Measurements from ENCODE around the gene GNG12. TPM values are rescaled to one million over a fixed set of nuclear protein-coding genes. Genes with fewer than 3 reads are reported as not detected.

Gene GNG12
- total and polyA plus RNA-seq, 8 donors, result 7.3 to 39.8 (median 21.1) TPM

DNA sequence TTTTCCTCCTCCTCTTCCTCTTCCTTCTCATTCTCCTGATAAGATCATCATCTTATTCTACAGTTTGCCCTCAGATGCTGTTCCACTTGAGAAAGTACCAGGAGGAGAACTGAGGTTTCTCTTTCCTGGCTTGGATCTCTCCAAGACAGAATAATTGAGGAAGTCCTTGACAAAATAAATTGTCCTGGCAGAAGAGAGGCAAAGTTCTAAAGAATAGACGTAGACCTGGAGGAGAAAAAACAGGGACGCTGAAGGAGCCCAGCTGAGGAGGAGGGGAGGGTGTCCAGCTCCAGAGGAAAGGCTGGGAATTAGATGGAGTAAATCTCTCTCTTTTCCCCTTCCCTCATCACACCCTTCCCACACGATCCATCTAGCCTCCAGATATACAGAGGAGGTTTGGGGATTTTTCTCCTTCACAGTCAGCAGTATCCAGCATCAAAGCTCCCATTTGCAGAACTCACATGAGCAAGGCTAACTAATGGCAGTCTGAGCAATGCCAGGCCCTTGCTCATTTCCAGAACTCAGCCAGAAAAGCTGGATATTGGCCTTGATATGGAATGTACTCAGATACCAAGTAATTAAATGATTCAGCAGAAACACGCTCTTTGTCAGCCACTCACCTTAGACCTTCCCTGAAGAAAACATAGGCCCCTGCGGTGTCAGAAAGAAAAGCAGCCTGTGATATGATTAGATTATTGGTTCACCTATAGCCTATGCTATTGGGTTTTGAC lies 5.1 kb upstream of the GNG12 start:
- FAIRE-seq (no peak), ATAC-seq (peak; percentile 52 to 77 (median 62)), DNase-seq (no peak)
- no peaks in the 10 kb centered on the region for H3K36me3 ChIP-seq
- H3K4me1 ChIP-seq, result peaks cover 3 to 18% (median 5%) of the 10 kb centered on the region in 3 donors
- H3K27me3 ChIP-seq, result no peaks in the 10 kb centered on the region
- TF ChIP-seq, protein P1, sequence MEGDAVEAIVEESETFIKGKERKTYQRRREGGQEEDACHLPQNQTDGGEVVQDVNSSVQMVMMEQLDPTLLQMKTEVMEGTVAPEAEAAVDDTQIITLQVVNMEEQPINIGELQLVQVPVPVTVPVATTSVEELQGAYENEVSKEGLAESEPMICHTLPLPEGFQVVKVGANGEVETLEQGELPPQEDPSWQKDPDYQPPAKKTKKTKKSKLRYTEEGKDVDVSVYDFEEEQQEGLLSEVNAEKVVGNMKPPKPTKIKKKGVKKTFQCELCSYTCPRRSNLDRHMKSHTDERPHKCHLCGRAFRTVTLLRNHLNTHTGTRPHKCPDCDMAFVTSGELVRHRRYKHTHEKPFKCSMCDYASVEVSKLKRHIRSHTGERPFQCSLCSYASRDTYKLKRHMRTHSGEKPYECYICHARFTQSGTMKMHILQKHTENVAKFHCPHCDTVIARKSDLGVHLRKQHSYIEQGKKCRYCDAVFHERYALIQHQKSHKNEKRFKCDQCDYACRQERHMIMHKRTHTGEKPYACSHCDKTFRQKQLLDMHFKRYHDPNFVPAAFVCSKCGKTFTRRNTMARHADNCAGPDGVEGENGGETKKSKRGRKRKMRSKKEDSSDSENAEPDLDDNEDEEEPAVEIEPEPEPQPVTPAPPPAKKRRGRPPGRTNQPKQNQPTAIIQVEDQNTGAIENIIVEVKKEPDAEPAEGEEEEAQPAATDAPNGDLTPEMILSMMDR (IDR thresholded peaks at IDR 0.05), result no peak
- peak overlapping the region in 3 of 4 donors; percentile 16 to 51 (median 44) for H3K27ac ChIP-seq
- intact Hi-C loops (cut with DNase I), result no loop called here
- H3K9me3 ChIP-seq, result no peaks in the 10 kb centered on the region
- H3K4me3 ChIP-seq, result no peak overlapping the region
- WGBS, 2 donors, result 31 to 41% methylated on average over 5 of the region's 5 CpGs

DNA sequence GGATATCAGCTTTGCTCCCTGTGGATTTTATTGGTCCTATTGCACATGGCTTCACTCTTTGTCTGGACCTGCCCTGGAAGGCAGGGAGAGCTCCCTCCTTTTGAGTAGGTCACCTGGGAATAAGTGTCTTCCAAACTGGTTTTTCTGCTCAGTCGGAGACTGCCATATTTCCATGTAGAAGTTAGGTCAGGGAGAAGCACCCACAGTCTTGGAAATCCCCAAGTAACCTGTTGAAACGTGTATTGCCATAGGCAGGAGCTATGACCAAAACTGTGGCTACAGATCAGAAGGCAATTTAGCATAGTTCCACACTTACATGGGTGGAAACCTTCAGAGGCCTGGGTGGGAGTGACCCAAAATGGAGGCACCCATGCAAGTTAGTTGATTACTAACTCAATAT lies 3.5 kb upstream of the GNG12 start:
- TF ChIP-seq, protein P1 (IDR thresholded peaks at IDR 0.05), result no peak
- DNase-seq (no peak), FAIRE-seq (no peak), ATAC-seq (no peak)
- Histone ChIP-seq H3K4me3 (no peak overlapping the region), H3K27ac (no peak overlapping the region), H3K36me3 (no peaks in the 10 kb centered on the region), H3K27me3 (no peaks in the 10 kb centered on the region), H3K4me1 (peaks cover 3 to 18% (median 5%) of the 10 kb centered on the region in 3 donors), H3K9me3 (no peaks in the 10 kb centered on the region)
- WGBS, 2 donors, result 64 to 67% methylated on average over 2 of the region's 2 CpGs
- intact Hi-C loops (cut with DNase I), result no loop called here

DNA sequence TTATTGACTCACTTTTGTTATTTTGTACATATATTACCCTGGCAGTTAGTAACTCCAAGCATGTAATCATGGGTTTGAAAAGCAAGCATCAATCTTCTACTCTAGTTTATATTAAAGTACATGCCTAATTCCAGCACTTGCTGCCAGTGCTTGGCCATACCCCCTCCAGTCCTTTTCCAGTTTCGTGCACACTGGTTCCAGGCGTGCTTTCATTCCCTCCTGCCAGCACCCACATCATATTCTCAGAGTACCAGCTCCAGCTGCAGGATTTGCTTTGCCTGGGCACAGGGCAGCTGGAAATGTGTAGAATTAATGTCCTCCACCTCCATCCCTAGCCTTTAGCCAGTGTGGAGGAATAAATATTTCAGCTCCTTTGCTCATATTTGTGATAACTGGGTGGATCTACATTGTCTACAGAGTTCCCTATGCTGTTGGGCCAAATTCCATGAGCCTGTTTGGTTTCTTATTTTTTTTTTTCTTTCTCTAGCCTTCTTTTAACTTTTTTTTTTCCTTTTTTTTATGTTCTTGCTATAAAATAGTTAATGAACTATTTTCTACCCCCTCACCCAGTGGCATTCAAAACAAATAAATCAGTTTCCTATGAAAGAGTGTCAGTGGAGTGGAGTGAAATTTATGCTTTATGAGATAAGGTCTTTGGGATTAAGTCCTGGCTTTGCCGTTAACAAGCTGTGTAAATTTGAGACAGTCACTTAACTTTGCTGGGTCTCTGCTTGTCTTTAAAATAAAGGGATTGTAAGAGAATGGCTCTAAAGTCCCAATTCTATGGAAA lies 2.6 kb upstream of the GNG12 start:
- TF ChIP-seq, protein P1 (IDR thresholded peaks at IDR 0.05), result no peak
- 52 to 53% methylated on average over 3 of the region's 3 CpGs for WGBS, 2 donors

DNA sequence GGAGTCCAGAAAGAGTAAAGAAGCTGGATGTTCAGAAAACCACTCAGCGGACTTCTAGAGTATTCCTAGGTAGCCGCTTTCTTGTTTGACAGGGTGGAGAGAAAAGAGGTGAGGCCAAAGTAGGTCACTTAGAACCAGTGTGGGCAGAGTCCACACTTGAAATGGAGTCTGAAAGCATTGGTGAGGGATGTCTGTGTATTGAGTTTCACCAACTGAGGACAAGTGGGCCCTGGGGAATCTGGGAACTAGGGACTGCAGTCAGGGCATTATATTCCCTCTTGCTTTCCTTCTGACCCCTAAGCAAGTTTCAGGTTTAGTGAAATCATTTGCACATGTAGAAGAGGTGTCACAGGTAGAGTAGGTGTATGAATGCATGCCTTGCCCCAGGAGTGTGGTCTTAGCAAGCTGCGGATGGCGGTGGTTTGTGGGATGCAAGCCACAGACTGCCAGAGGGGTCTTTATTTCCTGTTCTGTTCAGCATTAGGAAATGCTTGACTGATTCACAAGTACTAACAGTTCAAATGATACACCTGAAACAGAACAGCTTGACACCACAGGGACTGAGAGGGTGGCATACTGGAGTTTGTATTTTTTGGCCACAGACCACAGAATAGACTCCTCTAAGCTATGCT lies 1.1 kb upstream of the GNG12 start:
- TF ChIP-seq, protein P1 (IDR thresholded peaks at IDR 0.05), result no peak
- Histone ChIP-seq H3K4me1 (peaks cover 3 to 31% (median 16%) of the 10 kb centered on the region in 3 donors), H3K9me3 (no peaks in the 10 kb centered on the region), H3K4me3 (no peak overlapping the region), H3K27me3 (no peaks in the 10 kb centered on the region), H3K36me3 (no peaks in the 10 kb centered on the region), H3K27ac (no peak overlapping the region)
- intact Hi-C loops (cut with DNase I), result no loop called here
- ATAC-seq (no peak), FAIRE-seq (no peak), DNase-seq (no peak)
- 88 to 99% methylated on average over 4 of the region's 4 CpGs for WGBS, 2 donors

More for the DNA sequence above, 2.6 kb upstream of the GNG12 start:
- DNase-seq (no peak), ATAC-seq (no peak), FAIRE-seq (no peak)
- H3K4me3 ChIP-seq, result no peak overlapping the region
- intact Hi-C loops (cut with DNase I), result no loop called here
- no peaks in the 10 kb centered on the region for H3K27me3 ChIP-seq
- H3K36me3 ChIP-seq, result no peaks in the 10 kb centered on the region
- no peaks in the 10 kb centered on the region for H3K9me3 ChIP-seq
- no peak overlapping the region for H3K27ac ChIP-seq
- H3K4me1 ChIP-seq, result peaks cover 3 to 20% (median 6%) of the 10 kb centered on the region in 3 donors

All from pancreas (tissue), 10 donors.